ENCODE measurements around the gene FOXO1. TPM values are rescaled to one million over a fixed set of nuclear protein-coding genes. Genes with fewer than 3 reads are reported as not detected.

FOXO1 gene
- total and polyA plus RNA-seq, 9 of the 15 experiments (the other 6 are each of a cell fraction or from before 2014, with no cell fraction given) = 0.04 to 0.73 (median 0.20) TPM

GRCh38 chr13:40515702-40516101 lies 150.7 kb downstream of the FOXO1 start:
- no peaks in the 10 kb centered on the region for H3K4me1 ChIP-seq (replicated peaks in 1 of 2; ENCODE audit: control insufficient read depth in 2 of 2, insufficient read depth in 2 of 2, low read length in 2 of 2)
- no peak for DNase-seq (ENCODE audit: extremely low read depth in 1 of 4, low spot score in 3 of 4)
- H3K27me3 ChIP-seq (ENCODE audit: control insufficient read depth in 2 of 2, insufficient read depth in 2 of 2, low read length in 2 of 2) = no peaks in the 10 kb centered on the region
- ChIA-PET CTCF (ENCODE audit: low intra/inter-chr PET ratio) (no interaction called here), POLR2A (no interaction called here)
- H3K27ac ChIP-seq (ENCODE audit: extremely low read depth, low read depth, low read length) = no peak overlapping the region
- H3K79me2 ChIP-seq (ENCODE audit: control insufficient read depth, insufficient read depth, low read length) = no peaks in the 10 kb centered on the region
- no peak for ATAC-seq
- no peaks in the 10 kb centered on the region for H3K9me1 ChIP-seq (ENCODE audit: control insufficient read depth, insufficient read depth, low read length)
- BruUV-seq (replicated peaks) = no TSS peak
- no peak for TF ChIP-seq HNRNPUL1 (IDR thresholded peaks at IDR 0.05; ENCODE audit: low read length)
- TF ChIP-seq TSHZ1 (CRISPR knock-in tag; IDR thresholded peaks at IDR 0.05) = no peak
- TF ChIP-seq NBN (IDR thresholded peaks at IDR 0.05; ENCODE audit: low read depth) = no peak
- H3K36me3 ChIP-seq (ENCODE audit: control insufficient read depth, insufficient read depth, low read length) = no peaks in the 10 kb centered on the region
- WGBS (ENCODE audit: insufficient coverage, low coverage, missing lambda C conversion rate) = 0% methylated on average over 1 of the region's 1 CpG
- in situ Hi-C loops (cut with MboI) = no loop called here
- intact Hi-C loops (cut with micrococcal nuclease) = no loop called here
- H3K9ac ChIP-seq (ENCODE audit: insufficient read depth in 1 of 2, low read depth in 2 of 2, low read length in 2 of 2) = no peak overlapping the region
- H3K4me2 ChIP-seq (ENCODE audit: insufficient read depth, low read length) = no peak overlapping the region
- H2AFZ ChIP-seq (ENCODE audit: low read depth, low read length) = no peak overlapping the region
- no peaks in the 10 kb centered on the region for H4K20me1 ChIP-seq (replicated peaks; ENCODE audit: control insufficient read depth, insufficient read depth, low read length)
- no peak overlapping the region for H3K4me3 ChIP-seq
- no peaks in the 10 kb centered on the region for H3K9me3 ChIP-seq (replicated peaks; ENCODE audit: control insufficient read depth, insufficient read depth, low read depth, low read length)
- FAIRE-seq = no peak
